ENCODE data around the gene KRT73. TPM values are rescaled to one million over a fixed set of nuclear protein-coding genes. Genes with fewer than 3 reads are reported as not detected.

The KRT73 gene
- total RNA-seq, 4 donors from 2014 or later, result not detected

- Histone ChIP-seq H3K4me1 (no peaks in the 10 kb centered on the region), H3K27ac (no peak overlapping the region), H3K4me3 (no peak overlapping the region), H3K27me3 (no peaks in the 10 kb centered on the region), H3K36me3 (no peaks in the 10 kb centered on the region), H3K9me3 (no peaks in the 10 kb centered on the region)
- 69% methylated on average over 2 of the region's 2 CpGs; no CpG with 5 or more reads in 1 of the 2 donors for WGBS, 2 donors (ENCODE audit: low coverage in 1 of 2)
- DNase-seq, result no peak
- in situ Hi-C loops (cut with MboI; ENCODE audit: low pct_ligation_motif_present in 1 of 4, low pct_unique_long_range_greater_than_20kb in 1 of 4, low sequenced_read_pairs in 3 of 4), result no loop called here
- intact Hi-C loops (cut with DNase I; ENCODE audit: low total_unique reads), result no loop called here
- TF ChIP-seq POLR2AphosphoS5 (IDR thresholded peaks at IDR 0.05) (no peak), CTCF (IDR thresholded peaks at IDR 0.05) (no peak), EP300 (IDR thresholded peaks at IDR 0.05; ENCODE audit: low read depth) (no peak), POLR2A (IDR thresholded peaks at IDR 0.05) (no peak)
Measured at GRCh38 chr12:52627395-52628110, 9.2 kb upstream of the KRT73 start.

GRCh38 chr12:52622349-52622748 lies 4.0 kb upstream of the KRT73 start:
- Histone ChIP-seq H3K36me3 (no peaks in the 10 kb centered on the region), H3K27ac (no peak overlapping the region), H3K9me3 (no peaks in the 10 kb centered on the region), H3K4me1 (no peaks in the 10 kb centered on the region), H3K4me3 (no peak overlapping the region), H3K27me3 (no peaks in the 10 kb centered on the region)
- DNase-seq, result no peak
- WGBS, 2 donors (ENCODE audit: low coverage in 1 of 2), result 56 to 77% methylated on average over 2 to 5 of the region's 5 CpGs
- in situ Hi-C loops (cut with MboI; ENCODE audit: low pct_ligation_motif_present in 1 of 4, low pct_unique_long_range_greater_than_20kb in 1 of 4, low sequenced_read_pairs in 3 of 4) (no loop called here), intact Hi-C loops (cut with DNase I; ENCODE audit: low total_unique reads) (no loop called here)
- TF ChIP-seq POLR2A (IDR thresholded peaks at IDR 0.05), result no peak
- no peak for TF ChIP-seq EP300 (IDR thresholded peaks at IDR 0.05; ENCODE audit: low read depth)
- TF ChIP-seq POLR2AphosphoS5 (IDR thresholded peaks at IDR 0.05), result no peak
- TF ChIP-seq CTCF (IDR thresholded peaks at IDR 0.05), result no peak

GRCh38 chr12:52618866-52619265 lies 507 bp upstream of the KRT73 start:
- WGBS, 2 donors (ENCODE audit: low coverage in 1 of 2), result 59 to 67% methylated on average over 2 of the region's 2 CpGs
- H3K4me1 ChIP-seq, result no peaks in the 10 kb centered on the region
- DNase-seq, result no peak
- H3K27ac ChIP-seq, result no peak overlapping the region
- no peaks in the 10 kb centered on the region for H3K36me3 ChIP-seq
- no peaks in the 10 kb centered on the region for H3K27me3 ChIP-seq
- intact Hi-C loops (cut with DNase I; ENCODE audit: low total_unique reads), result no loop called here
- in situ Hi-C loops (cut with MboI; ENCODE audit: low pct_ligation_motif_present in 1 of 4, low pct_unique_long_range_greater_than_20kb in 1 of 4, low sequenced_read_pairs in 3 of 4), result no loop called here
- no peaks in the 10 kb centered on the region for H3K9me3 ChIP-seq
- no peak overlapping the region for H3K4me3 ChIP-seq
- TF ChIP-seq POLR2AphosphoS5 (IDR thresholded peaks at IDR 0.05), result no peak
- TF ChIP-seq POLR2A (IDR thresholded peaks at IDR 0.05), result no peak
- no peak for TF ChIP-seq CTCF (IDR thresholded peaks at IDR 0.05)
- TF ChIP-seq EP300 (IDR thresholded peaks at IDR 0.05; ENCODE audit: low read depth), result no peak

- Histone ChIP-seq H3K4me3 (no peak overlapping the region), H3K36me3 (no peaks in the 10 kb centered on the region), H3K9me3 (no peaks in the 10 kb centered on the region), H3K4me1 (no peaks in the 10 kb centered on the region), H3K27me3 (no peaks in the 10 kb centered on the region), H3K27ac (no peak overlapping the region)
- DNase-seq, result no peak
- 87% methylated on average over 6 of the region's 7 CpGs; no CpG with 5 or more reads in 1 of the 2 donors for WGBS, 2 donors (ENCODE audit: low coverage in 1 of 2)
- in situ Hi-C loops (cut with MboI; ENCODE audit: low pct_ligation_motif_present in 1 of 4, low pct_unique_long_range_greater_than_20kb in 1 of 4, low sequenced_read_pairs in 3 of 4), result no loop called here
- TF ChIP-seq CTCF (IDR thresholded peaks at IDR 0.05) (no peak), POLR2AphosphoS5 (IDR thresholded peaks at IDR 0.05) (no peak), EP300 (IDR thresholded peaks at IDR 0.05; ENCODE audit: low read depth) (no peak)
- intact Hi-C loops (cut with DNase I; ENCODE audit: low total_unique reads), result no loop called here
Measured at GRCh38 chr12:52617403-52617785, 965 bp downstream of the KRT73 start.

Data from transverse colon (tissue), 4 donors.